ENCODE data around the gene CTNNA3.

- TF ChIP-seq CTCF (IDR thresholded peaks at IDR 0.05) (no peak), POLR2AphosphoS5 (IDR thresholded peaks at IDR 0.05; ENCODE audit: low read depth, low read length) (no peak), REST (IDR thresholded peaks at IDR 0.05; ENCODE audit: insufficient read depth in 1 of 2, low read depth in 2 of 2, low read length in 1 of 2) (no peak)
These were observed 396.2 kb downstream of the CTNNA3 start for GRCh38 chr10:67299761-67300160.
